Measurements from ENCODE around the gene DTHD1. TPM values are rescaled to one million over a fixed set of nuclear protein-coding genes. Genes with fewer than 3 reads are reported as not detected.

Gene DTHD1
- polyA plus RNA-seq, 3 donors from 2014 or later, result 7.4 to 30.0 (median 15.6) TPM

GRCh38 chr4:36310216-36310615 is 28.8 kb downstream of the DTHD1 start:
- no peaks in the 10 kb centered on the region for H3K9me3 Mint-ChIP-seq
- H3K27me3 Mint-ChIP-seq (ENCODE audit: low read depth in 3 of 3), result peaks cover 0 to 3% (median 0%) of the 10 kb centered on the region in 3 donors
- H3K27ac Mint-ChIP-seq, result peak overlapping the region; percentile 35 to 89 (median 74)
- peaks cover 10 to 26% (median 17%) of the 10 kb centered on the region in 3 donors for H3K36me3 Mint-ChIP-seq
- DNase-seq, result no peak
- H3K4me1 Mint-ChIP-seq, result peaks cover 35 to 77% of the 10 kb centered on the region in 2 donors
- H3K4me3 Mint-ChIP-seq, result peak overlapping the region; percentile 30 to 82 (median 72)

- peaks cover 35 to 71% of the 10 kb centered on the region in 2 donors for H3K4me1 Mint-ChIP-seq
- H3K4me3 Mint-ChIP-seq, result peak overlapping the region; percentile 56 to 82 (median 77)
- peaks cover 0 to 3% (median 0%) of the 10 kb centered on the region in 3 donors for H3K27me3 Mint-ChIP-seq (ENCODE audit: low read depth in 3 of 3)
- DNase-seq, result peak; percentile 25 to 38 (median 37)
- peaks cover 10 to 25% (median 19%) of the 10 kb centered on the region in 3 donors for H3K36me3 Mint-ChIP-seq
- peak overlapping the region; percentile 59 to 91 (median 70) for H3K27ac Mint-ChIP-seq
- H3K9me3 Mint-ChIP-seq, result no peaks in the 10 kb centered on the region
Measured at GRCh38 chr4:36310793-36311192, 29.4 kb downstream of the DTHD1 start.

GRCh38 chr4:36312511-36312910 is 31.1 kb downstream of the DTHD1 start:
- Mint-ChIP-seq H3K9me3 (no peaks in the 10 kb centered on the region), H3K36me3 (peaks cover 5 to 24% (median 18%) of the 10 kb centered on the region in 3 donors), H3K27me3 (ENCODE audit: low read depth in 3 of 3) (peaks cover 0 to 3% (median 0%) of the 10 kb centered on the region in 3 donors), H3K4me1 (peaks cover 37 to 70% of the 10 kb centered on the region in 2 donors), H3K27ac (peak overlapping the region in 2 of 6 donors; percentile 46 to 69), H3K4me3 (peak overlapping the region in 4 of 5 donors; percentile 40 to 56 (median 50))
- no peak for DNase-seq

- Mint-ChIP-seq H3K4me1 (peaks cover 45 to 70% of the 10 kb centered on the region in 2 donors), H3K4me3 (no peak overlapping the region), H3K36me3 (peaks cover 0 to 21% (median 13%) of the 10 kb centered on the region in 3 donors), H3K27ac (peak overlapping the region in 1 of 6 donors; percentile 54), H3K27me3 (ENCODE audit: low read depth in 3 of 3) (peaks cover 0 to 3% (median 0%) of the 10 kb centered on the region in 3 donors), H3K9me3 (no peaks in the 10 kb centered on the region)
- DNase-seq, result no peak
Measured at GRCh38 chr4:36313301-36313700, 31.9 kb downstream of the DTHD1 start.

- no peaks in the 10 kb centered on the region for H3K9me3 Mint-ChIP-seq
- H3K4me3 Mint-ChIP-seq, result no peak overlapping the region
- DNase-seq, result no peak
- H3K27ac Mint-ChIP-seq, result peak overlapping the region in 1 of 6 donors; percentile 54
- H3K36me3 Mint-ChIP-seq, result peaks cover 0 to 21% (median 13%) of the 10 kb centered on the region in 3 donors
- peaks cover 0 to 3% (median 0%) of the 10 kb centered on the region in 3 donors for H3K27me3 Mint-ChIP-seq (ENCODE audit: low read depth in 3 of 3)
- H3K4me1 Mint-ChIP-seq, result peaks cover 46 to 74% of the 10 kb centered on the region in 2 donors
Measured at GRCh38 chr4:36313703-36314102, 32.3 kb downstream of the DTHD1 start.

- Mint-ChIP-seq H3K36me3 (peaks cover 0 to 30% (median 28%) of the 10 kb centered on the region in 3 donors), H3K4me1 (peaks cover 30 to 79% of the 10 kb centered on the region in 2 donors), H3K27ac (peak overlapping the region in 1 of 6 donors; percentile 67), H3K27me3 (ENCODE audit: low read depth in 3 of 3) (peaks cover 0 to 3% (median 0%) of the 10 kb centered on the region in 3 donors), H3K4me3 (no peak overlapping the region), H3K9me3 (no peaks in the 10 kb centered on the region)
- no peak for DNase-seq
Measured at GRCh38 chr4:36316607-36317006, 35.2 kb downstream of the DTHD1 start.

GRCh38 chr4:36317721-36318120 is 36.3 kb downstream of the DTHD1 start:
- Mint-ChIP-seq H3K27me3 (ENCODE audit: low read depth in 3 of 3) (peaks cover 0 to 3% (median 0%) of the 10 kb centered on the region in 3 donors), H3K27ac (peak overlapping the region; percentile 29 to 71 (median 56)), H3K9me3 (no peaks in the 10 kb centered on the region), H3K4me1 (peaks cover 31 to 79% of the 10 kb centered on the region in 2 donors), H3K4me3 (peak overlapping the region; percentile 7 to 54 (median 42)), H3K36me3 (peaks cover 7 to 37% (median 31%) of the 10 kb centered on the region in 3 donors)
- DNase-seq, result peak in 1 of 3 donors; percentile 11

GRCh38 chr4:36320117-36320896 is 38.9 kb downstream of the DTHD1 start:
- no peaks in the 10 kb centered on the region for H3K9me3 Mint-ChIP-seq
- peaks cover 7 to 33% (median 27%) of the 10 kb centered on the region in 3 donors for H3K36me3 Mint-ChIP-seq
- H3K27me3 Mint-ChIP-seq (ENCODE audit: low read depth in 3 of 3), result peaks cover 0 to 3% (median 2%) of the 10 kb centered on the region in 3 donors
- peak overlapping the region in 3 of 6 donors; percentile 16 to 58 (median 46) for H3K27ac Mint-ChIP-seq
- H3K4me1 Mint-ChIP-seq, result peaks cover 46 to 90% of the 10 kb centered on the region in 2 donors
- no peak for DNase-seq
- peak overlapping the region in 1 of 5 donors; percentile 3 for H3K4me3 Mint-ChIP-seq

- peak overlapping the region in 4 of 6 donors; percentile 1 to 68 (median 59) for H3K27ac Mint-ChIP-seq
Measured at GRCh38 chr4:36321176-36321575, 39.8 kb downstream of the DTHD1 start.

GRCh38 chr4:36322921-36323354 is 41.5 kb downstream of the DTHD1 start:
- Mint-ChIP-seq H3K4me1 (peaks cover 49 to 97% of the 10 kb centered on the region in 2 donors), H3K36me3 (peaks cover 7 to 26% (median 20%) of the 10 kb centered on the region in 3 donors), H3K27me3 (ENCODE audit: low read depth in 3 of 3) (peaks cover 0 to 3% (median 2%) of the 10 kb centered on the region in 3 donors), H3K9me3 (no peaks in the 10 kb centered on the region), H3K4me3 (peak overlapping the region; percentile 10 to 72 (median 53)), H3K27ac (peak overlapping the region; percentile 41 to 91 (median 73))
- peak; percentile 56 to 64 (median 61) for DNase-seq

More at GRCh38 chr4:36321176-36321575, 39.8 kb downstream of the DTHD1 start:
- H3K36me3 Mint-ChIP-seq, result peaks cover 7 to 30% (median 22%) of the 10 kb centered on the region in 3 donors
- H3K4me3 Mint-ChIP-seq, result no peak overlapping the region
- H3K9me3 Mint-ChIP-seq, result no peaks in the 10 kb centered on the region
- peaks cover 0 to 3% (median 2%) of the 10 kb centered on the region in 3 donors for H3K27me3 Mint-ChIP-seq (ENCODE audit: low read depth in 3 of 3)
- H3K4me1 Mint-ChIP-seq, result peaks cover 54 to 96% of the 10 kb centered on the region in 2 donors
- DNase-seq, result no peak

GRCh38 chr4:36323816-36324419 is 42.5 kb downstream of the DTHD1 start:
- H3K4me3 Mint-ChIP-seq, result peak overlapping the region in 3 of 5 donors; percentile 26 to 72 (median 53)
- H3K4me1 Mint-ChIP-seq, result peaks cover 43 to 88% of the 10 kb centered on the region in 2 donors
- peaks cover 7 to 32% (median 17%) of the 10 kb centered on the region in 3 donors for H3K36me3 Mint-ChIP-seq
- H3K27me3 Mint-ChIP-seq (ENCODE audit: low read depth in 3 of 3), result peaks cover 0 to 3% (median 2%) of the 10 kb centered on the region in 3 donors
- DNase-seq, result no peak
- H3K27ac Mint-ChIP-seq, result peak overlapping the region in 5 of 6 donors; percentile 33 to 91 (median 53)
- no peaks in the 10 kb centered on the region for H3K9me3 Mint-ChIP-seq

- peaks cover 0 to 3% (median 2%) of the 10 kb centered on the region in 3 donors for H3K27me3 Mint-ChIP-seq (ENCODE audit: low read depth in 3 of 3)
- H3K4me1 Mint-ChIP-seq, result peaks cover 42 to 83% of the 10 kb centered on the region in 2 donors
- peak overlapping the region in 5 of 6 donors; percentile 4 to 83 (median 12) for H3K27ac Mint-ChIP-seq
- H3K9me3 Mint-ChIP-seq, result no peaks in the 10 kb centered on the region
- no peak for DNase-seq
- H3K4me3 Mint-ChIP-seq, result no peak overlapping the region
- H3K36me3 Mint-ChIP-seq, result peaks cover 7 to 27% (median 16%) of the 10 kb centered on the region in 3 donors
Measured at GRCh38 chr4:36324808-36325207, 43.4 kb downstream of the DTHD1 start.

- DNase-seq, result no peak
- Mint-ChIP-seq H3K36me3 (peaks cover 7 to 22% (median 10%) of the 10 kb centered on the region in 3 donors), H3K27ac (peak overlapping the region; percentile 2 to 63 (median 18)), H3K27me3 (ENCODE audit: low read depth in 3 of 3) (peaks cover 0 to 3% (median 2%) of the 10 kb centered on the region in 3 donors), H3K4me1 (peaks cover 42 to 76% of the 10 kb centered on the region in 2 donors), H3K9me3 (no peaks in the 10 kb centered on the region), H3K4me3 (peak overlapping the region in 3 of 5 donors; percentile 0 to 47 (median 3))
Measured at GRCh38 chr4:36325499-36325898, 44.1 kb downstream of the DTHD1 start.
